Heart left ventricle (tissue), 13 donors: ENCODE results near the gene ZNF784.

Source experiments
- POLR2A ChIP-seq, 2 donors: fragments of 450-650 bp; IDR thresholded peaks; one replicate each; pipeline ENCODE4 v1.6.1; 2017; ENCODE audit warnings: antibody characterized with exemption in 2 of 2, mild to moderate bottlenecking in 2 of 2, moderate library complexity in 2 of 2
- TF ChIP-seq, protein P1 (sequence below), 12 donors: fragments of 200-600 bp; sonication (generic) in 4 of 12; IDR thresholded peaks; one replicate each; pipeline versions ENCODE4 v1.5.0 to v1.8.0; 2018 to 2022; ENCODE audit warnings: antibody characterized with exemption in 12 of 12, mild to moderate bottlenecking in 5 of 12
- donor health status: ischemic (EF 13 %, LVEDD 7.1; RV severe dilation, severe dysfunction).
- donor health status: DM: no; HTN: yes; CAD: no.
- donor health status: DM: no; HTN: no; CAD: no.
- donor health status: ischemic (EF 25% LVEDD 6.9; RV normal size, moderate dysfunction).
- donor health status: ischemic (EF 25% LVEDD 5.7; RV mildly dilated, moderate dysfunction).
- donor health status: ischemic (EF 35%, LVEDD 5.7; RV mildly dilated, moderate dysfunction).
- donor health status: nonischemic (EF 11% LVEDD 7.7; RV severe dilation, severe dysfunction).
- donor health status: DM: yes; HTN: yes; CAD: no.
- donor health status: PGD.
- donor health status: ischemic (EF 29% LVEDD 5.4; RV normal size, mild dysfunction).
- donor health status: nonischemic (EF 23%, LVEDD 6.1; RV moderate dilation, normal function).

GRCh38 chr19:55601084-55601483, 23.3 kb downstream of the ZNF784 start:
- TF ChIP-seq, protein P1, sequence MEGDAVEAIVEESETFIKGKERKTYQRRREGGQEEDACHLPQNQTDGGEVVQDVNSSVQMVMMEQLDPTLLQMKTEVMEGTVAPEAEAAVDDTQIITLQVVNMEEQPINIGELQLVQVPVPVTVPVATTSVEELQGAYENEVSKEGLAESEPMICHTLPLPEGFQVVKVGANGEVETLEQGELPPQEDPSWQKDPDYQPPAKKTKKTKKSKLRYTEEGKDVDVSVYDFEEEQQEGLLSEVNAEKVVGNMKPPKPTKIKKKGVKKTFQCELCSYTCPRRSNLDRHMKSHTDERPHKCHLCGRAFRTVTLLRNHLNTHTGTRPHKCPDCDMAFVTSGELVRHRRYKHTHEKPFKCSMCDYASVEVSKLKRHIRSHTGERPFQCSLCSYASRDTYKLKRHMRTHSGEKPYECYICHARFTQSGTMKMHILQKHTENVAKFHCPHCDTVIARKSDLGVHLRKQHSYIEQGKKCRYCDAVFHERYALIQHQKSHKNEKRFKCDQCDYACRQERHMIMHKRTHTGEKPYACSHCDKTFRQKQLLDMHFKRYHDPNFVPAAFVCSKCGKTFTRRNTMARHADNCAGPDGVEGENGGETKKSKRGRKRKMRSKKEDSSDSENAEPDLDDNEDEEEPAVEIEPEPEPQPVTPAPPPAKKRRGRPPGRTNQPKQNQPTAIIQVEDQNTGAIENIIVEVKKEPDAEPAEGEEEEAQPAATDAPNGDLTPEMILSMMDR (IDR thresholded peaks at IDR 0.05), result no peak
- no peak for TF ChIP-seq POLR2A (IDR thresholded peaks at IDR 0.05)
